GM08714 (cell line): ENCODE measurements around the gene TLE6.
"Not testable (repeated sequence)": the region's sequence is repeated elsewhere in the genome, so short reads cannot be mapped to it uniquely, and the experiment has no call there.

Experiments used
- H3K4me3 ChIP-seq: fragments of 200-500 bp; sonication (Bioruptor generic); 2 replicates; pipeline ENCODE4 v1.5.1; 2014; ENCODE audit warnings: mild to moderate bottlenecking, low read length, inconsistent platforms
- ZNF274 ChIP-seq: IDR thresholded peaks from 2 replicates; pipeline ENCODE4 v1.6.1; 2012; ENCODE audit warnings: mild to moderate bottlenecking, low read depth, low read length

The TLE6 gene

GRCh38 chr19:2982983-2983350 lies 5.6 kb downstream of the TLE6 start:
- H3K4me3 ChIP-seq, result no peak overlapping the region
- no peak for TF ChIP-seq ZNF274

GRCh38 chr19:2983351-2984214 lies 6.2 kb downstream of the TLE6 start:
- no peak for TF ChIP-seq ZNF274
- no peak overlapping the region; the same call in 1 of the 2 replicates for H3K4me3 ChIP-seq

GRCh38 chr19:2984215-2984528 lies 6.8 kb downstream of the TLE6 start:
- no peak overlapping the region; the same call in 1 of the 2 replicates for H3K4me3 ChIP-seq
- TF ChIP-seq ZNF274, result no peak

- TF ChIP-seq ZNF274, result no peak
Observed at GRCh38 chr19:2986951-2987524, 9.7 kb downstream of the TLE6 start.

GRCh38 chr19:2987797-2988196 lies 10.4 kb downstream of the TLE6 start:
- no peak overlapping the region for H3K4me3 ChIP-seq
- no peak for TF ChIP-seq ZNF274

More at GRCh38 chr19:2986951-2987524, 9.7 kb downstream of the TLE6 start:
- H3K4me3 ChIP-seq, result no peak overlapping the region

- H3K4me3 ChIP-seq, result no peak overlapping the region
- no peak for TF ChIP-seq ZNF274
Observed at GRCh38 chr19:2988568-2988967, 11.2 kb downstream of the TLE6 start.

GRCh38 chr19:2989236-2989946 lies 12.0 kb downstream of the TLE6 start:
- no peak overlapping the region for H3K4me3 ChIP-seq
- TF ChIP-seq ZNF274, result no peak

GRCh38 chr19:2992333-2992732 lies 15.0 kb downstream of the TLE6 start:
- not testable (repeated sequence) for H3K4me3 ChIP-seq

- TF ChIP-seq ZNF274, result no peak
- H3K4me3 ChIP-seq, result no peak overlapping the region
Observed at GRCh38 chr19:2992958-2993357, 15.6 kb downstream of the TLE6 start.

GRCh38 chr19:2993579-2993978 lies 16.2 kb downstream of the TLE6 start:
- no peak overlapping the region for H3K4me3 ChIP-seq
- no peak for TF ChIP-seq ZNF274

- no peak overlapping the region for H3K4me3 ChIP-seq
- no peak for TF ChIP-seq ZNF274
Observed at GRCh38 chr19:2994588-2995131, 17.3 kb downstream of the TLE6 start.

- no peak for TF ChIP-seq ZNF274
- H3K4me3 ChIP-seq, result no peak overlapping the region
Observed at GRCh38 chr19:2997720-2998119, 20.4 kb downstream of the TLE6 start.

- no peak overlapping the region for H3K4me3 ChIP-seq
- TF ChIP-seq ZNF274, result no peak
Observed at GRCh38 chr19:2998642-2999041, 21.3 kb downstream of the TLE6 start.

- no peak for TF ChIP-seq ZNF274
- H3K4me3 ChIP-seq, result no peak overlapping the region
Observed at GRCh38 chr19:3001235-3001800, 24.0 kb downstream of the TLE6 start.
